ENCODE results near the gene HMOX2. TPM values are rescaled to one million over a fixed set of nuclear protein-coding genes. Genes with fewer than 3 reads are reported as not detected.
A peak's percentile ranks its signal among the peaks of the same experiment; 100 is the strongest.

HMOX2 gene, protein sequence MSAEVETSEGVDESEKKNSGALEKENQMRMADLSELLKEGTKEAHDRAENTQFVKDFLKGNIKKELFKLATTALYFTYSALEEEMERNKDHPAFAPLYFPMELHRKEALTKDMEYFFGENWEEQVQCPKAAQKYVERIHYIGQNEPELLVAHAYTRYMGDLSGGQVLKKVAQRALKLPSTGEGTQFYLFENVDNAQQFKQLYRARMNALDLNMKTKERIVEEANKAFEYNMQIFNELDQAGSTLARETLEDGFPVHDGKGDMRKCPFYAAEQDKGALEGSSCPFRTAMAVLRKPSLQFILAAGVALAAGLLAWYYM
- total RNA-seq: 31.0 TPM

DNA sequence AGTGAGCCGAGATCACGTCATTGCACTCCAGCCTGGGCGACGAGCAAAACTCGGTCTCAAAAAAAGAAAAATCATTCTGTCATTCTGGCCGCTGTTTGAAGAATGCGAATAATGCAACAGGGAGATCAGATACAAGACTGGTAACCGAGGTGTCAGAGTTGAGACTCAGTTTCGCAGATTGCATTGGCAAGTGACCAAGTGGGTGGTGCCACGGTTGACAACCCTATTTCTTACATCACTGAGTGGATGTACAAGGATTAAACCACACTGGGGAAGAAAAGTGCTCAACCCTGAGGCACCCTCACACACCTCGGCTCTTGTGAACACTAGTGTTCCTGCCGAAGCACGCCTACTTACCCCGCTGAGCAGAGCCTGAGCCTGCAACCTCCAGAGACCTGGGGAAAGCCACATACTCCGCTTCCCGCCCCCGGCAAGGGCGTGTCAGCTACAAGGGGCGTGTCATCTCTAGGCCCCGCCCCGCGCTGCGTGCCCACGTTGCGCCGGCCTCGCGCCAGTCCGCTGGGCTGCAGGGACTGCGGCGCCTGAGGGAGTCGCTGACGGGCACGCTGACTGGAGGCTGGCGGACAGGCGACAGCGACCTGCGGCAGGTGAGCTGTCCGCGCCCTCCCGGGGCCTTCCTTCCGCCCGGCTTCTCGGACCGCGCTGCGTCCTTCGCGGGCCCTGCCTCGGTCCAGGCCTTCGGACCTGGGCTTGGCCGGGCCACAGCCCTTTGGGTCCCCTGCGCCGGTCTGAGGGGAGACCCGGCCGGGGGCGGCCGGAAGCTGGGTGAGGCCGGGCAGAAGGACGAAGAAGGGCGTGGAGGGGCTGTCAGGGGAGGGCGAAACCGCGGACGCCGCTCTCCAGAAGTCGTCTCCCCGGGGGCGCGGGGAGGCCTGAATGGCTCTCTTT lies at the start of gene HMOX2:
TSS of gene HMOX2 (plus strand) at position 519 of the 909 bp plus-strand sequence. CDS start 29,127 bp downstream, outside the sequence.
- DNase-seq (ENCODE audit: low read depth in 2 of 3, low spot score in 2 of 3): peak; percentile 89 to 92 (median 91)

GRCh38 chr16:4426722-4427372 lies 49.4 kb upstream of the HMOX2 start:
- no peak for DNase-seq (ENCODE audit: low read depth in 2 of 3, low spot score in 2 of 3)

- DNase-seq (ENCODE audit: low read depth in 2 of 3, low spot score in 2 of 3): no peak
These were observed 47.7 kb upstream of the HMOX2 start for GRCh38 chr16:4428500-4428899.

- DNase-seq (ENCODE audit: low read depth in 2 of 3, low spot score in 2 of 3): no peak
These were observed 45.2 kb upstream of the HMOX2 start for GRCh38 chr16:4431023-4431422.

GRCh38 chr16:4433228-4433627 lies 43.0 kb upstream of the HMOX2 start:
- no peak for DNase-seq (ENCODE audit: low read depth in 2 of 3, low spot score in 2 of 3)

DNA sequence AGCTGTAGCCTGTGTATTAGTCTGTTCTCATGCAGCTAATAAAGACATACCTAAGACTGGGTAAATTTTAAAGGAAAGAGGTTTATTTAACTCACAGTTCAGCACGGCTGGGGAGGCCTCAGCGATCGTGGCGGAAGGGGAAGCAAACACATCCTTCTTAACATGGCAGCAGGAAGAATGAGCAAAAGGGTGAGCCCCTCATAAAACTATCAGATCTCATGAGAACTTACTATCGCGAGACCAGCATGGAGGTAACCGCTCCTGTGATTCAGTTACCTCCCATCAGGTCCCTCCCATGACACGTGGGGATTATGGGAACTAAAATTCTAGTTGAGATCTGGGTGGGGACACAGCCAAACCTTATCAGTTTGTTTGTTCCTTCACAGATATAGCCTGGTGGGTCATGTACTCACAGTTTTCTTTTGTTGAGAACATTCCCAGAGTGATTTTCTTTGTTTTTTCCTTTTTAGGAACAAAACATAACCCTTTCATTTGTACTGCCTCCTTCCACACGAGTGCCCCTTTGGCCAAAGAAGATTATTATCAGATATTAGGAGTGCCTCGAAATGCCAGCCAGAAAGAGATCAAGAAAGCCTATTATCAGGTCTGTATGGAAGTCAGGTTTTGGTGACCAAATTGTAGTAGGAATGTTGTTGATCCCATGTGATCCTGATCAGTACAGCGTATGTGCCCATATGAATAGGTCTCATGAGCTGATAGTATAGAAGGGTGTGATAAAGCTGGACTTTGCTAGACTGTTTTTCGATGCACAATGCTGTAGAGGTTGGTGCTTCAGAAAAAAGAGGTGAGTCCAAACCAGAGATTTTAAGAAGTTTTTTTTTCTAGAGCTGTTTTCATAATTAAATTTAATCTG lies 42.0 kb upstream of the HMOX2 start:
- no peak for DNase-seq (ENCODE audit: low read depth in 2 of 3, low spot score in 2 of 3)

GRCh38 chr16:4435337-4436067 lies 40.7 kb upstream of the HMOX2 start:
- no peak for DNase-seq (ENCODE audit: low read depth in 2 of 3, low spot score in 2 of 3)

DNA sequence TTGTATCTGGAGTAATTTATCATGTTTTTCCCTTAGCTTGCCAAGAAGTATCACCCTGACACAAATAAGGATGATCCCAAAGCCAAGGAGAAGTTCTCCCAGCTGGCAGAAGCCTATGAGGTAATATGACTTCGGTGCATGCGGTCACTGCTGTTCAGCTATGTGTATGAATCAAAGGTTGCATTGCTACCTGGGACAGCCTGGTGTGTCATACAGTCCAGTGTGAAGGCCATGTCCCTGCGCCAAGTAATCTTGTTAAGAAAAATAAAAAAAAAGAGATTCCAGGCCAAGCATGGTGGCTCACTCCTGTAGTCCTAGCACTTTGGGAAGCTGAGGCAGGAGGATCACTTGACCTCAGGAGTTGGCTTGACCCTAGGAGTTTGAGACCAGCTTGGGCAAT lies 38.8 kb upstream of the HMOX2 start:
- DNase-seq (ENCODE audit: low read depth in 2 of 3, low spot score in 2 of 3): no peak

DNA sequence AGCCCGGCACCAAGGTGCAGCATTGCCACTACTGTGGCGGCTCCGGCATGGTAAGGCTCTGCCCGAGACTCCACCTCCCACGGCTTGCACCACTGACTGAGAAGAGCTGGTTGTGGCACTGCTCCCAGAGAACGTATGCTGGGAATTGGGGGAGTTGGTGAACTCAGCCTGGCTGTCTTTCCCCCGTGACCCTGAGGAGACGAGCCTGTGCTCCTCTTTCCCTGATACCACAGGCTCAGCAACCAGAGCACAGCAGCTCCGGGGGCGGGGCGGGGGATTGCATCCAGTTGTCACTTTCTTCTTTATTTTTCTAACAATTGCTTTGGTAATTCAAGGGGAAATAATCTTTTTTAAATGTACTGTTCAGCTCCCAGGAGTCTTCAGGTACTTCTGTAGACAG lies 33.8 kb upstream of the HMOX2 start:
- no peak for DNase-seq (ENCODE audit: low read depth in 2 of 3, low spot score in 2 of 3)

GRCh38 chr16:4443271-4443670 lies 32.9 kb upstream of the HMOX2 start:
- no peak for DNase-seq (ENCODE audit: low read depth in 2 of 3, low spot score in 2 of 3)

DNA sequence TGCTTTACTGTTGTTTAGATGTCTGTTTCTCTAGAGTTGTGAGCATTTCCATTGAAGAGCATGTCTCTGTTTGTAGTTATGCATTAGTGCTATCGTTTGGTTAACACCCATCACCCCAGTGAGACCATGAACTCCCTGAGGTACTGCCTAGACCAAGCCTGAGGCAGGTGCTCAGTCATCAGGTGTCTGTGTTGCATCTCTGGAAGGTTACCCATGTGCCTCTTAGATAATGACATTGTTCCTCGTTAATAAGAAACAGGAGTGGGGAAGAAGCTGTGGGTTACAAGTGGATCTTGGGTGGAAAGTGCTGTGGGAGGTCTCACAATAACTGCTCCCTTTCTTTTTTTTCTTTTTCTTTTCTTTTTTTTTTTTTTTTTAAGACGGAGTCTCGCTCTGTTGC lies 32.2 kb upstream of the HMOX2 start:
- DNase-seq (ENCODE audit: low read depth in 2 of 3, low spot score in 2 of 3): no peak

GRCh38 chr16:4450430-4450829 lies 25.8 kb upstream of the HMOX2 start:
- DNase-seq (ENCODE audit: low read depth in 2 of 3, low spot score in 2 of 3): no peak

DNA sequence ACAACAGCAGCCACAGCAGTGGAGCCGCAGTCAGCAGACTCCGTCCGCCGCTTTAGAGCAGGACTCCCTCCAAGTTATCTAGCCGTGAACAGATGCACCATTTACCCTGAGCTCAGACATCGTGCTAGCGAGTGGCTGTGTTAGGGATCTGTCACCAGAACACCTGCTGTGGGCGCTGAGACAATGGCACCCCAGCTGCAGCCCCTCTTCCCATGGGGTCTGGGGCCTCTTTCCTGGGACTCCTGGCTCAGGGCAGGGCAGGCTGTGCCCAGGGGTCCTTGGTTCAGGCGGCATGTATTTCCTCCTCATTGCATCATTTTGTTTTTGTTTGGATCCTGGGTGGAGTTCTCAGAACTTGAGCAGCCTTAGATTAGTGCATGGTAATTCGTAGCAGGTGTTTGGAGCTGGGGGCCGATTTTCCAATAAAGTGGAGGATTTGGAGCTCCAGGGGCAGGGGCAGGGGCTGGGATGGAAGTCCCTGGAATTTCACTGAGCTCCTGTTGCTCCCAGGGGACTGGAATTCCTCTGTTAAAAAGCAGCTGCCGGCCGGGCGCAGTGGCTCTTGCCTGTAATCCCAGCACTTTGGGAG lies 25.2 kb upstream of the HMOX2 start:
- no peak for DNase-seq (ENCODE audit: low read depth in 2 of 3, low spot score in 2 of 3)

DNA sequence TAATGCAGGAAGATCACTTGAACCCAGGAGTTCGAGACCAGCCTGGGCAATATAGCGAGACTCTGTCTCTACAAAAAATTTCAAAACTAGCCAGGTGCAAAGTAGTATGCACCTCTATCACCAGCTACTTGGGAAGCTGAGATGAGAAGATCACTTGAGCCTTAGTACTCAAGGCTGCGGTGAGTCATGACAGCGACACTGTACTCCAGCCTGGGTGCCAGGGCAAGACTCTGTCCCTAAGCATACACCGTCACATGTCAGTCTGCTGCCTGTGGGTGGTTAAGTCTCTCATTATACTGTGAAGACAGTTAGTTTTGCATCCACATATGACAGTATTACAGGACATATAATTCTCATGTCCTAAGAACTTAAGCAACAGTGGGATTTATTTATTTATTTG lies 23.5 kb upstream of the HMOX2 start:
- DNase-seq (ENCODE audit: low read depth in 2 of 3, low spot score in 2 of 3): no peak

GRCh38 chr16:4454623-4455022 lies 21.6 kb upstream of the HMOX2 start:
- DNase-seq (ENCODE audit: low read depth in 2 of 3, low spot score in 2 of 3): no peak

DNA sequence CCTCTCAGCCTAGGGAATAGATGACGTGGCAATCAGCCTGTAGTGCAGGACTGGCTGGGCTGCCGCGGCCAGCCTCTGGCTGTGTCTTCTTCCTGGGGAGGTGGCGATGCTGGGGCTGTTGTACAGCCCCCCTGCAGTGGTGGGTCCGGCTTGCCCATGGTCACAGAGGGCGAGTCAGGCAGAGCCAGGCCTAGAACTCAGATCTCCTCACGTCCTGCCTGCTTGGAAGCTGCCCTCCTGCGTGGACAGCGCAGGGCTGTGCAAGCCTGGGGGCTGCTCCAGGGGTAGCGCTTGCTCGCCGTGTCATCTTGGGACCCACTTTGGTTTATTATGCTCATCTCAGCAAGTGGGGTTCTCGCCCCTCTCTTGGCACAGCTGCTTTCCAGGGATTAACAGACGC lies 21.1 kb upstream of the HMOX2 start:
- DNase-seq (ENCODE audit: low read depth in 2 of 3, low spot score in 2 of 3): no peak

DNA sequence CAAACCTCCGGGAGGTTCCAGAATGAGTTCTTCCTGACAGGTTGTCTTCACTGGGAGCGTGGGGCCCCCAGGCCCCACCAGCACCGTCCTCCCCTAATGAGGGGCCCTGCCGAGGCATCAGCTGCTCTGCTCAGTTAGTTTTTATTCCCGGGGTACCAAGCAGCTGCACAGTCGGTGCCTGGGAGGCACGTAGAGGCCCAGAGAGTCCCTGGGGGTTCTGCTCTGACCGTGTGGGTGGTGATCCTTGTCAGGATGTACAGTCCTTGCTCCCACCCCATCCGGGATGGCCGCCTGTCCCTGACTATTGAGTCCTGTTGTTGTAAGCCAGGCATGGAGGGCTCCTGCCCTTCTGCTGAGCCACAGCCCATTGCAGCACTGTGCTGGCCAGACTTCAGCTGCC lies 20.2 kb upstream of the HMOX2 start:
- no peak for DNase-seq (ENCODE audit: low read depth in 2 of 3, low spot score in 2 of 3)

GRCh38 chr16:4460936-4461249 lies 15.3 kb upstream of the HMOX2 start:
- no peak for DNase-seq (ENCODE audit: low read depth in 2 of 3, low spot score in 2 of 3)

- DNase-seq (ENCODE audit: low read depth in 2 of 3, low spot score in 2 of 3): no peak
These were observed 14.7 kb upstream of the HMOX2 start for GRCh38 chr16:4461250-4462085.

Measured in hematopoietic multipotent progenitor cell (in vitro differentiated cells).